ENCODE results near the gene LPAR5. TPM values are rescaled to one million over a fixed set of nuclear protein-coding genes. Genes with fewer than 3 reads are reported as not detected.

The LPAR5 gene
- total RNA-seq, 4 donors from 2014 or later: 27.9 to 50.1 (median 30.2) TPM

- peaks cover 0 to 11% (median 4%) of the 10 kb centered on the region in 4 donors for H3K36me3 ChIP-seq
- intact Hi-C loops (cut with DNase I; ENCODE audit: low total_unique reads): loop anchor here (10.0 kb wide), 1 partner anchor 48 kb away; no protein-coding TSS in a partner anchor
- H3K4me3 ChIP-seq: peak within 1 kb of the TSS; percentile 23 to 72 (median 54)
- DNase-seq: peak; percentile 98
- no peaks in the 10 kb centered on the region for H3K27me3 ChIP-seq
- no peaks in the 10 kb centered on the region for H3K9me3 ChIP-seq
- peak within 1 kb of the TSS; percentile 77 to 88 (median 84) for H3K27ac ChIP-seq
- 3 to 8% methylated on average over 9 to 37 of the region's 37 CpGs for WGBS, 2 donors (ENCODE audit: low coverage in 1 of 2)
- peak; percentile 19 to 81 (median 72) for TF ChIP-seq POLR2AphosphoS5 (IDR thresholded peaks at IDR 0.05)
- peak; percentile 25 for TF ChIP-seq EP300 (IDR thresholded peaks at IDR 0.05; ENCODE audit: low read depth)
- peak in 1 of 5 experiments; percentile 29 for TF ChIP-seq CTCF (IDR thresholded peaks at IDR 0.05)
- TF ChIP-seq POLR2A (IDR thresholded peaks at IDR 0.05): peak; percentile 46
- peaks cover 8 to 14% (median 9%) of the 10 kb centered on the region in 4 donors for H3K4me1 ChIP-seq
- in situ Hi-C loops (cut with MboI; ENCODE audit: low pct_ligation_motif_present in 1 of 4, low pct_unique_long_range_greater_than_20kb in 1 of 4, low sequenced_read_pairs in 3 of 4): no loop called here
Measured at GRCh38 chr12:6662906-6663742, 27.4 kb upstream of the LPAR5 start, which contains the start of gene ING4. Gene ING4, minus strand, starts transcription at chr12:6663119. Its CDS starts 18 bp downstream, at chr12:6663101.

GRCh38 chr12:6662602-6662905, 26.8 kb upstream of the LPAR5 start:
- intact Hi-C loops (cut with DNase I; ENCODE audit: low total_unique reads): loop anchor here (10.0 kb wide), 1 partner anchor 48 kb away; no protein-coding TSS in a partner anchor
- H3K9me3 ChIP-seq: no peaks in the 10 kb centered on the region
- H3K4me3 ChIP-seq: peak overlapping the region; percentile 23 to 72 (median 54)
- H3K4me1 ChIP-seq: peaks cover 8 to 14% (median 9%) of the 10 kb centered on the region in 4 donors
- no peak for DNase-seq
- TF ChIP-seq POLR2AphosphoS5 (IDR thresholded peaks at IDR 0.05) (no peak), POLR2A (IDR thresholded peaks at IDR 0.05) (no peak), CTCF (IDR thresholded peaks at IDR 0.05) (no peak), EP300 (IDR thresholded peaks at IDR 0.05; ENCODE audit: low read depth) (no peak)
- H3K27ac ChIP-seq: peak overlapping the region; percentile 77 to 85 (median 84)
- in situ Hi-C loops (cut with MboI; ENCODE audit: low pct_ligation_motif_present in 1 of 4, low pct_unique_long_range_greater_than_20kb in 1 of 4, low sequenced_read_pairs in 3 of 4): no loop called here
- H3K36me3 ChIP-seq: peaks cover 0 to 6% (median 3%) of the 10 kb centered on the region in 4 donors
- WGBS, 2 donors (ENCODE audit: low coverage in 1 of 2): 0 to 1% methylated on average over 9 to 10 of the region's 10 CpGs
- H3K27me3 ChIP-seq: no peaks in the 10 kb centered on the region

- peaks cover 0 to 56% (median 27%) of the 10 kb centered on the region in 4 donors for H3K36me3 ChIP-seq
- in situ Hi-C loops (cut with MboI; ENCODE audit: low pct_ligation_motif_present in 1 of 4, low pct_unique_long_range_greater_than_20kb in 1 of 4, low sequenced_read_pairs in 3 of 4): no loop called here
- H3K4me3 ChIP-seq: no peak overlapping the region
- DNase-seq: no peak
- intact Hi-C loops (cut with DNase I; ENCODE audit: low total_unique reads): no loop called here
- WGBS, 2 donors (ENCODE audit: low coverage in 1 of 2): 89 to 90% methylated on average over 5 of the region's 5 CpGs
- H3K9me3 ChIP-seq: no peaks in the 10 kb centered on the region
- no peaks in the 10 kb centered on the region for H3K4me1 ChIP-seq
- no peaks in the 10 kb centered on the region for H3K27me3 ChIP-seq
- H3K27ac ChIP-seq: no peak overlapping the region
- no peak for TF ChIP-seq POLR2A (IDR thresholded peaks at IDR 0.05)
- no peak for TF ChIP-seq EP300 (IDR thresholded peaks at IDR 0.05; ENCODE audit: low read depth)
- no peak for TF ChIP-seq POLR2AphosphoS5 (IDR thresholded peaks at IDR 0.05)
- no peak for TF ChIP-seq CTCF (IDR thresholded peaks at IDR 0.05)
Measured at GRCh38 chr12:6653987-6654386, 18.2 kb upstream of the LPAR5 start.

GRCh38 chr12:6653342-6653741, 17.6 kb upstream of the LPAR5 start:
- no peaks in the 10 kb centered on the region for H3K4me1 ChIP-seq
- H3K4me3 ChIP-seq: no peak overlapping the region
- peaks cover 0 to 56% (median 27%) of the 10 kb centered on the region in 4 donors for H3K36me3 ChIP-seq
- WGBS, 2 donors (ENCODE audit: low coverage in 1 of 2): 83 to 100% methylated on average over 1 of the region's 1 CpG
- intact Hi-C loops (cut with DNase I; ENCODE audit: low total_unique reads): no loop called here
- TF ChIP-seq POLR2AphosphoS5 (IDR thresholded peaks at IDR 0.05) (no peak), POLR2A (IDR thresholded peaks at IDR 0.05) (no peak), EP300 (IDR thresholded peaks at IDR 0.05; ENCODE audit: low read depth) (no peak), CTCF (IDR thresholded peaks at IDR 0.05) (no peak)
- no peaks in the 10 kb centered on the region for H3K9me3 ChIP-seq
- no peak overlapping the region for H3K27ac ChIP-seq
- H3K27me3 ChIP-seq: no peaks in the 10 kb centered on the region
- DNase-seq: no peak
- in situ Hi-C loops (cut with MboI; ENCODE audit: low pct_ligation_motif_present in 1 of 4, low pct_unique_long_range_greater_than_20kb in 1 of 4, low sequenced_read_pairs in 3 of 4): no loop called here

All from transverse colon (tissue), 4 donors.